ENCODE measurements around the gene CSTF2T.

- TF ChIP-seq POLR2A (IDR thresholded peaks at IDR 0.05) (no peak), EP300 (IDR thresholded peaks at IDR 0.05) (no peak), CTCF (IDR thresholded peaks at IDR 0.05) (no peak)
Measured at GRCh38 chr10:51659344-51659743, 40.1 kb downstream of the CSTF2T start.
